ENCODE data around the gene CACNA1C. TPM values are rescaled to one million over a fixed set of nuclear protein-coding genes. Genes with fewer than 3 reads are reported as not detected.
"Not testable (repeated sequence)": the region's sequence is repeated elsewhere in the genome, so short reads cannot be mapped to it uniquely, and the experiment has no call there.

CACNA1C gene
- total and polyA plus RNA-seq, 10 of the 15 experiments (the other 5 are each of a cell fraction or from before 2014, with no cell fraction given), result under 0.01 to 0.15 (median 0.09) TPM; not detected in 5

- POLR2A ChIA-PET; H3K4me1 ChIP-seq (ENCODE audit: control insufficient read depth, insufficient read depth, low read length); H3K9me3 ChIP-seq (replicated peaks; ENCODE audit: control insufficient read depth, insufficient read depth, low read length); BruUV-seq (replicated peaks); FAIRE-seq; H3K4me3 ChIP-seq; H3K4me2 ChIP-seq (ENCODE audit: control insufficient read depth, insufficient read depth); CTCF ChIA-PET; H3K27me3 ChIP-seq (replicated peaks in 1 of 2; ENCODE audit: control insufficient read depth in 2 of 2, insufficient read depth in 2 of 2, low read length in 1 of 2); H3K79me2 ChIP-seq (ENCODE audit: control insufficient read depth, insufficient read depth, low read length); in situ Hi-C loops (cut with MboI); H3K27ac ChIP-seq (ENCODE audit: control insufficient read depth, insufficient read depth); H3K9ac ChIP-seq (ENCODE audit: control insufficient read depth, insufficient read depth, low read length); H2AFZ ChIP-seq (ENCODE audit: control insufficient read depth, low read depth, low read length); RAD21 ChIA-PET (ENCODE audit: unreplicated experiment); ATAC-seq; DNase-seq (ENCODE audit: low read depth, low spot score); intact Hi-C loops (cut with micrococcal nuclease; ENCODE audit: unreplicated experiment); H3K36me3 ChIP-seq (ENCODE audit: control insufficient read depth in 2 of 2, insufficient read depth in 2 of 2, low read length in 1 of 2); SMC1A ChIA-PET (ENCODE audit: uncharacterized antibody, unreplicated experiment); H4K20me1 ChIP-seq (ENCODE audit: control insufficient read depth, insufficient read depth): not testable (repeated sequence)
- WGBS (ENCODE audit: insufficient coverage, insufficient replicate concordance, low lambda C conversion rate, missing lambda C conversion rate), result 21% methylated on average over 10 of the region's 10 CpGs
Observed at GRCh38 chr12:2742037-2742436, 689.2 kb downstream of the CACNA1C start.

DNA sequence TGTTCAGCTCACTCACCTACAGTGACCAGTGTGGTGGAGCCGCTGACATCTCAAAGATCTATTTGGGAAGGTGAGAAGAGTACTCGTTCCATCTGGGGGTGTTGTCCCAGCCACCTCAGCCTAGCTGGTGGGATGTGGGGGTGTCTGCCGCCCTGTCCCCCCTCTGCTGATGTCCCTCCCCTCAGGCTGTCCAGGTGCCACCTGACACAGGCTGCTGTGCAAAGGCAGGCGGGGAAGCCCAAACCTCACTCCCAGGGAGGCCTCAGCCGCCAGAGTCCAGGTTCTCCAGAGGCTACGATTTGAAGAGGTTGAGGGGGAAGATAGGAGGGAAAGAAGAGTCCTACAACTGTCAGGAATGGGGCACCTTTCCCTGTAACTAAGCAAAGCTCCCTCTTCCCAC lies 690.7 kb downstream of the CACNA1C start:
- CTCF ChIA-PET, result no interaction called here
- TF ChIP-seq SP1 (IDR thresholded peaks at IDR 0.05; ENCODE audit: low read depth, low read length), result no peak
- no peak for TF ChIP-seq RBBP5 (conservative IDR thresholded peaks at IDR 0.05)
- TF ChIP-seq NR2C2 (IDR thresholded peaks at IDR 0.05; ENCODE audit: borderline replicate concordance, control insufficient read depth, insufficient read length, low read depth), result no peak
- no peak for TF ChIP-seq CBX5 (IDR thresholded peaks at IDR 0.05; ENCODE audit: low read depth)
- no peak for TF ChIP-seq ZBED1 (IDR thresholded peaks at IDR 0.05; ENCODE audit: borderline replicate concordance)
- TF ChIP-seq BRCA1 (IDR thresholded peaks at IDR 0.05; ENCODE audit: low read depth, low read length), result no peak
- no peak for TF ChIP-seq MTA3 (IDR thresholded peaks at IDR 0.05; ENCODE audit: borderline replicate concordance, low read length)
- no peak for TF ChIP-seq KDM1A (IDR thresholded peaks at IDR 0.05; ENCODE audit: borderline replicate concordance)
- Histone ChIP-seq H3K4me1 (ENCODE audit: control insufficient read depth, insufficient read depth, low read length) (no peaks in the 10 kb centered on the region), H4K20me1 (ENCODE audit: control insufficient read depth, insufficient read depth) (no peaks in the 10 kb centered on the region), H3K79me2 (ENCODE audit: control insufficient read depth, insufficient read depth, low read length) (no peaks in the 10 kb centered on the region), H3K27me3 (replicated peaks in 1 of 2; ENCODE audit: control insufficient read depth in 2 of 2, insufficient read depth in 2 of 2, low read length in 1 of 2) (peaks cover 0 to 2% of the 10 kb centered on the region in 2 experiments; a peak in 2 of 4 replicates), H3K36me3 (ENCODE audit: control insufficient read depth in 2 of 2, insufficient read depth in 2 of 2, low read length in 1 of 2) (no peaks in the 10 kb centered on the region), H3K9ac (ENCODE audit: control insufficient read depth, insufficient read depth, low read length) (no peak overlapping the region), H3K27ac (ENCODE audit: control insufficient read depth, insufficient read depth) (no peak overlapping the region), H3K4me3 (no peak overlapping the region), H3K9me3 (replicated peaks; ENCODE audit: control insufficient read depth, insufficient read depth, low read length) (no peaks in the 10 kb centered on the region), H3K4me2 (ENCODE audit: control insufficient read depth, insufficient read depth) (no peak overlapping the region), H2AFZ (ENCODE audit: control insufficient read depth, low read depth, low read length) (no peak overlapping the region)
- DNase-seq (ENCODE audit: low read depth, low spot score), result no peak
- POLR2A ChIA-PET, result no interaction called here
- ATAC-seq, result no peak
- SMC1A ChIA-PET (ENCODE audit: uncharacterized antibody, unreplicated experiment), result no interaction called here
- WGBS (ENCODE audit: insufficient coverage, insufficient replicate concordance, low lambda C conversion rate, missing lambda C conversion rate), result 14% methylated on average over 6 of the region's 6 CpGs
- intact Hi-C loops (cut with micrococcal nuclease; ENCODE audit: unreplicated experiment) (no loop called here), in situ Hi-C loops (cut with MboI) (no loop called here)
- RAD21 ChIA-PET (ENCODE audit: unreplicated experiment), result no interaction called here
- BruUV-seq (replicated peaks), result no TSS peak
- no peak for FAIRE-seq

Measured in GM12878 (cell line).